ENCODE results near the gene CDH5. TPM values are rescaled to one million over a fixed set of nuclear protein-coding genes. Genes with fewer than 3 reads are reported as not detected.
"Not testable (repeated sequence)": the region's sequence is repeated elsewhere in the genome, so short reads cannot be mapped to it uniquely, and the experiment has no call there.

Gene CDH5
- total RNA-seq, 1 experiment from 2014 or later: 0.26 TPM

DNA sequence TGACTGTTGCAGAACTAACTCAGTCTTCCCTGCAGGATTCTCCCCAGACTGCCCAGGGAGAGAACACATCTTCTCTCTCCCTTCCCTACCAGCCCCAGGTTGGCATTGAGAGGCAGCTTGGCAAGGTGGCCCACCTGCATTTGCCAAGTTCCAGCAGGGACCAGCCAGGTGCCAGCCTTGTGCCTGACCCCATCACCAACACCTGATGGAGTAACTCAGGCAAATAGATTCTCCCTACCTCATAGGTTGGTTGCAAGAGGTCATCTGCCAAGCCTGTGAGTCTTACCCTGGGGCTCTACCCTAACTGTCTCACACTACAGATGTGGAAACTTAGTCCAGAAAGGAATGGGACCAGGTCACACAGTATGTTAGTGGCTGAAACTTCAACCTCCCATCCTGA is 81.0 kb downstream of the CDH5 start:
- Histone ChIP-seq H3K36me3 (ENCODE audit: insufficient read depth, low read length, poor library complexity, severe bottlenecking) (no peaks in the 10 kb centered on the region), H3K4me1 (ENCODE audit: insufficient read depth, low read length, poor library complexity, severe bottlenecking) (no peaks in the 10 kb centered on the region), H3K4me3 (ENCODE audit: low read depth, low read length, poor library complexity, severe bottlenecking) (no peak overlapping the region), H3K27me3 (replicated peaks; ENCODE audit: insufficient read depth, low read depth, low read length, poor library complexity) (peaks cover 3% of the 10 kb centered on the region), H3K9me3 (ENCODE audit: low read depth, low read length, poor library complexity, severe bottlenecking) (no peaks in the 10 kb centered on the region), H3K27ac (ENCODE audit: low read depth, low read length, poor library complexity, severe bottlenecking) (no peak overlapping the region)
- no peak for DNase-seq (ENCODE audit: low spot score)
- no TSS peak for BruUV-seq (replicated peaks)
- ChIA-PET CTCF (no interaction called here), POLR2A (ENCODE audit: low non-redundant PET) (no interaction called here)
- no peak for TF ChIP-seq EZH2 (IDR thresholded peaks at IDR 0.05; ENCODE audit: borderline replicate concordance, low read depth, low read length, poor library complexity, severe bottlenecking)
- TF ChIP-seq, protein P1, sequence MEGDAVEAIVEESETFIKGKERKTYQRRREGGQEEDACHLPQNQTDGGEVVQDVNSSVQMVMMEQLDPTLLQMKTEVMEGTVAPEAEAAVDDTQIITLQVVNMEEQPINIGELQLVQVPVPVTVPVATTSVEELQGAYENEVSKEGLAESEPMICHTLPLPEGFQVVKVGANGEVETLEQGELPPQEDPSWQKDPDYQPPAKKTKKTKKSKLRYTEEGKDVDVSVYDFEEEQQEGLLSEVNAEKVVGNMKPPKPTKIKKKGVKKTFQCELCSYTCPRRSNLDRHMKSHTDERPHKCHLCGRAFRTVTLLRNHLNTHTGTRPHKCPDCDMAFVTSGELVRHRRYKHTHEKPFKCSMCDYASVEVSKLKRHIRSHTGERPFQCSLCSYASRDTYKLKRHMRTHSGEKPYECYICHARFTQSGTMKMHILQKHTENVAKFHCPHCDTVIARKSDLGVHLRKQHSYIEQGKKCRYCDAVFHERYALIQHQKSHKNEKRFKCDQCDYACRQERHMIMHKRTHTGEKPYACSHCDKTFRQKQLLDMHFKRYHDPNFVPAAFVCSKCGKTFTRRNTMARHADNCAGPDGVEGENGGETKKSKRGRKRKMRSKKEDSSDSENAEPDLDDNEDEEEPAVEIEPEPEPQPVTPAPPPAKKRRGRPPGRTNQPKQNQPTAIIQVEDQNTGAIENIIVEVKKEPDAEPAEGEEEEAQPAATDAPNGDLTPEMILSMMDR (conservative IDR thresholded peaks at IDR 0.05; ENCODE audit: low read depth, low read length): no peak
- intact Hi-C loops (cut with micrococcal nuclease; ENCODE audit: unreplicated experiment): no loop called here

- H3K9me3 ChIP-seq (ENCODE audit: low read depth, low read length, poor library complexity, severe bottlenecking): no peaks in the 10 kb centered on the region
- no TSS peak for BruUV-seq (replicated peaks)
- no peaks in the 10 kb centered on the region for H3K27me3 ChIP-seq (replicated peaks; ENCODE audit: insufficient read depth, low read depth, low read length, poor library complexity)
- ChIA-PET POLR2A (ENCODE audit: low non-redundant PET) (no interaction called here), CTCF (no interaction called here)
- H3K4me3 ChIP-seq (ENCODE audit: low read depth, low read length, poor library complexity, severe bottlenecking): no peak overlapping the region
- no peaks in the 10 kb centered on the region for H3K4me1 ChIP-seq (ENCODE audit: insufficient read depth, low read length, poor library complexity, severe bottlenecking)
- no peaks in the 10 kb centered on the region for H3K36me3 ChIP-seq (ENCODE audit: insufficient read depth, low read length, poor library complexity, severe bottlenecking)
- intact Hi-C loops (cut with micrococcal nuclease; ENCODE audit: unreplicated experiment): no loop called here
- TF ChIP-seq, protein P1 (conservative IDR thresholded peaks at IDR 0.05; ENCODE audit: low read depth, low read length): no peak
- TF ChIP-seq EZH2 (IDR thresholded peaks at IDR 0.05; ENCODE audit: borderline replicate concordance, low read depth, low read length, poor library complexity, severe bottlenecking): no peak
- DNase-seq (ENCODE audit: low spot score): no peak
- H3K27ac ChIP-seq (ENCODE audit: low read depth, low read length, poor library complexity, severe bottlenecking): no peak overlapping the region
Observed at GRCh38 chr16:66451548-66451947, 85.1 kb downstream of the CDH5 start.

DNA sequence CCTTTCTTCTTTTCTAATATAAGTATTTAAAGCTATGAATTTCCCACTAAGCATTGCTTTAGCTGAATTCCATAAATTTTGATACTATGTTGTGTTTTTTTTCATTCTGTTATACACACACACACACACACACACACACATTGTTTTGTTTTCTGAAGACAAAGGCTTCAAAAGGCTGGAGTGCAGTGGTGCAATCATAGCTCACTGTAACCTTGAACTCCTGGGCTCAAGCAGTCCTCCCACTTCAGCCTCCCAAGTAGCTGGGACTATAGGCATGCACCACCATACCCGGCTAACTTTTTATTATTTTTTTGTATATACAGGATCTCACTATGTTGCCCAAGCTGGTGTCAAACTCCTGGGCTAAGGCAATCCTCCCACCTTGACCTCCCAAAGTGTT is 86.7 kb downstream of the CDH5 start:
- DNase-seq (ENCODE audit: low spot score); intact Hi-C loops (cut with micrococcal nuclease; ENCODE audit: unreplicated experiment): not testable (repeated sequence)

More for the DNA sequence above, 86.7 kb downstream of the CDH5 start:
- H3K4me1 ChIP-seq (ENCODE audit: insufficient read depth, low read length, poor library complexity, severe bottlenecking); H3K9me3 ChIP-seq (ENCODE audit: low read depth, low read length, poor library complexity, severe bottlenecking); H3K27ac ChIP-seq (ENCODE audit: low read depth, low read length, poor library complexity, severe bottlenecking); POLR2A ChIA-PET (ENCODE audit: low non-redundant PET); H3K27me3 ChIP-seq (replicated peaks; ENCODE audit: insufficient read depth, low read depth, low read length, poor library complexity); H3K4me3 ChIP-seq (ENCODE audit: low read depth, low read length, poor library complexity, severe bottlenecking); BruUV-seq (replicated peaks); H3K36me3 ChIP-seq (ENCODE audit: insufficient read depth, low read length, poor library complexity, severe bottlenecking): not testable (repeated sequence)
- CTCF ChIA-PET: interaction anchor here (0.6 to 0.7 kb wide), 2 partner anchors 30 to 377 kb away, joined by 3 read pairs; partner anchors contain the start of gene NAE1

Other genes starting within 250 kb of the CDH5 start
- not detected in 2 replicates for gene BEAN1, start 60.6 kb downstream of the CDH5 start, total RNA-seq (2021)
- 8.2 and 9.5 TPM in 2 replicates for gene TK2, start 183.4 kb downstream of the CDH5 start, total RNA-seq (2021)
- gene CKLF, start 185.9 kb downstream of the CDH5 start, total RNA-seq (2021): 47.9 and 49.8 TPM in 2 replicates
- 5.5 and 7.1 TPM in 2 replicates for gene CMTM1, start 199.7 kb downstream of the CDH5 start, total RNA-seq (2021)
- not detected in 2 replicates for gene CMTM2, start 212.8 kb downstream of the CDH5 start, total RNA-seq (2021)
- 25.5 and 31.1 TPM in 2 replicates for gene CMTM3, start 238.0 kb downstream of the CDH5 start, total RNA-seq (2021)

Measured in A673 (cell line).